Right lobe of liver (tissue), 6 donors: ENCODE measurements around the gene SKIDA1. TPM values are rescaled to one million over a fixed set of nuclear protein-coding genes. Genes with fewer than 3 reads are reported as not detected.

Experiments used
- ATAC-seq, 4 donors: fragments of 200-7000 bp; cut with Tn5 transposase; one replicate each; pipeline ENCODE4 v1.9.1; 2020; ENCODE audit warnings: mild to moderate bottlenecking in 4 of 4, moderate library complexity in 4 of 4
- DNase-seq, 3 donors: peaks; one replicate each; pipeline ENCODE4 v3.0.0-alpha.2; 2020
- H3K27ac ChIP-seq, 3 donors: fragments of 200-600 bp; one replicate each; pipeline ENCODE4 v1.8.0; 2022
- H3K27me3 ChIP-seq, 2 donors: fragments of 200-600 bp; one replicate each; pipeline ENCODE4 v1.8.0; 2022
- H3K36me3 ChIP-seq, 4 donors: fragments of 200-600 bp; sonication (generic) in 1 of 4; one replicate each; pipeline versions ENCODE4 v1.5.1 to v1.8.0; 2017 to 2022; ENCODE audit warnings: control low read depth in 1 of 4
- H3K4me1 ChIP-seq, 4 donors: fragments of 200-600 bp; sonication (generic) in 1 of 4; one replicate each; pipeline versions ENCODE4 v1.5.1 to v1.8.0; 2017 to 2022; ENCODE audit warnings: control low read depth in 1 of 4
- H3K4me3 ChIP-seq, 3 donors: fragments of 200-600 bp; one replicate each; pipeline ENCODE4 v1.8.0; 2022
- H3K9me3 ChIP-seq, 4 donors: fragments of 200-600 bp; sonication (generic) in 1 of 4; one replicate each; pipeline versions ENCODE4 v1.5.1 to v1.8.0; 2017 to 2022; ENCODE audit warnings: control low read depth in 1 of 4
- POLR2A ChIP-seq: fragments of 450-650 bp; IDR thresholded peaks from one replicate; pipeline ENCODE4 v1.6.1; 2017; ENCODE audit warnings: antibody characterized with exemption, mild to moderate bottlenecking
- WGBS: methylation state at CpG from one replicate; pipeline ENCODE4 v1.1.6; 2018; ENCODE audit warnings: low coverage, low lambda C conversion rate; ENCODE audit not compliant: insufficient coverage; ENCODE audit errors: missing lambda C conversion rate; 5-methylcytosine and 5-hydroxymethylcytosine counted together
- intact Hi-C, 2 donors: fragments of 100-400 bp; cut with DNase I; formaldehyde crosslinking; loops; one replicate each; pipeline versions ENCODE4 v1.11.2 to v1.14.1; 2022
- total RNA-seq, 6 experiments: library from RNA; depleted of rRNA in 2 of 6; stranded (reverse); fragments of >200 nt in 2 of 6; fragmentation: NEBNext Ultra II Directional in 3 of 6; extraction: Animal tissue kit (Norgen Biotek cat#: 25700) in 3 of 6; gene quantifications; one replicate each; pipeline versions ENCODE4 v1.1.0 to v1.2.4, GENCODE V29; 2016 to 2023
- TF ChIP-seq, protein P1 (sequence below), 4 donors: fragments of 200-600 bp in 3 of 4; fragments of 450-650 bp in 1 of 4; IDR thresholded peaks; one replicate each; pipeline versions ENCODE4 v1.5.1 to v1.8.0; 2016 to 2022; ENCODE audit warnings: antibody characterized with exemption in 4 of 4, mild to moderate bottlenecking in 2 of 4
- donor health status: DM: no; HTN: yes; CAD: no.
- donor health status: DM: no; HTN: no; CAD: no.
- donor health status: DM: no; HTN: no; CAD: no.
- donor health status: DM: no; HTN: yes; CAD: no.
- donor health status: DM: no; HTN: yes; CAD: no.

Gene SKIDA1
- total RNA-seq, 6 experiments from 2014 or later, result 0.31 to 3.9 (median 2.1) TPM

DNA sequence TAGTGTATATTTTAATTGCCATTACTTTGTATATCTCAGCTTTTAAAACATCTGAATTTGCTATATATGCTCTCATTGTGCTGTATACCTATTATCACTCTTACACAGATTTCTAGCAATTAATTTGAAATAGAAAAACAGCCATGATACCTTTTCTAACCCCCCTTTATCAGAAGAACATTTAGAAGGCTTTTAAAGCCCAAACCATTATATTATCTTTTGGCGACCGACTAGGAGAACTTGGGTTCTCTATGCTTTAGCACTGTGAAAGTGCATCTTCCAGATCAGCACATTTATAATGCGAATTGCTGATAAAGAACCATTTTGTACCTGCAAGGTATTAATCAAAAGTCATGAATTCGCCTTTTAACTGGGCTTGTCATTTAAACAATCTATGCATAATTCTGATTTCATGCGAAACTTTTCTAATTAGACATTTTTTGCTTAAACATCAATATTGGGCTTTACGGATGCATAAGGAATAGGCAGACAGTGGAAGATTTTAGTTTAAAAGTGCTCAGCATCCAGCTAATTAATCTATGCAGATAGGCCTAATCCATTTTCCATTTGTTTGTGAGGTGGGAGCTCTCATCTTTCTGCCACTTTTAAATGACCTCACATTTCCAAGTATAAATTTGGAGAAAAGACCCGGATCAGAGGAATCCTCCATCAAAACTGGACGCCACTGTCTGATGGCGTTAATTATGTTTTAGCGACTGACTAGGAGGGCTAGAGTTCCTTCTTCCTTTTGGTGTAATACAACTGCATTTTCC lies 7.4 kb upstream of the SKIDA1 start:
- ATAC-seq (no peak), DNase-seq (no peak)
- Histone ChIP-seq H3K27ac (peak overlapping the region; percentile 66 to 91 (median 78)), H3K36me3 (peaks cover 0 to 16% (median 4%) of the 10 kb centered on the region in 4 donors), H3K4me1 (peaks cover 0 to 12% (median 3%) of the 10 kb centered on the region in 4 donors), H3K9me3 (no peaks in the 10 kb centered on the region), H3K4me3 (peak overlapping the region; percentile 43 to 71 (median 68)), H3K27me3 (no peaks in the 10 kb centered on the region)
- intact Hi-C loops, result no loop called here
- TF ChIP-seq POLR2A, result no peak
- TF ChIP-seq, protein P1, sequence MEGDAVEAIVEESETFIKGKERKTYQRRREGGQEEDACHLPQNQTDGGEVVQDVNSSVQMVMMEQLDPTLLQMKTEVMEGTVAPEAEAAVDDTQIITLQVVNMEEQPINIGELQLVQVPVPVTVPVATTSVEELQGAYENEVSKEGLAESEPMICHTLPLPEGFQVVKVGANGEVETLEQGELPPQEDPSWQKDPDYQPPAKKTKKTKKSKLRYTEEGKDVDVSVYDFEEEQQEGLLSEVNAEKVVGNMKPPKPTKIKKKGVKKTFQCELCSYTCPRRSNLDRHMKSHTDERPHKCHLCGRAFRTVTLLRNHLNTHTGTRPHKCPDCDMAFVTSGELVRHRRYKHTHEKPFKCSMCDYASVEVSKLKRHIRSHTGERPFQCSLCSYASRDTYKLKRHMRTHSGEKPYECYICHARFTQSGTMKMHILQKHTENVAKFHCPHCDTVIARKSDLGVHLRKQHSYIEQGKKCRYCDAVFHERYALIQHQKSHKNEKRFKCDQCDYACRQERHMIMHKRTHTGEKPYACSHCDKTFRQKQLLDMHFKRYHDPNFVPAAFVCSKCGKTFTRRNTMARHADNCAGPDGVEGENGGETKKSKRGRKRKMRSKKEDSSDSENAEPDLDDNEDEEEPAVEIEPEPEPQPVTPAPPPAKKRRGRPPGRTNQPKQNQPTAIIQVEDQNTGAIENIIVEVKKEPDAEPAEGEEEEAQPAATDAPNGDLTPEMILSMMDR (IDR thresholded peaks at IDR 0.05), result no peak
- WGBS, result 10% methylated on average over 10 of the region's 10 CpGs

DNA sequence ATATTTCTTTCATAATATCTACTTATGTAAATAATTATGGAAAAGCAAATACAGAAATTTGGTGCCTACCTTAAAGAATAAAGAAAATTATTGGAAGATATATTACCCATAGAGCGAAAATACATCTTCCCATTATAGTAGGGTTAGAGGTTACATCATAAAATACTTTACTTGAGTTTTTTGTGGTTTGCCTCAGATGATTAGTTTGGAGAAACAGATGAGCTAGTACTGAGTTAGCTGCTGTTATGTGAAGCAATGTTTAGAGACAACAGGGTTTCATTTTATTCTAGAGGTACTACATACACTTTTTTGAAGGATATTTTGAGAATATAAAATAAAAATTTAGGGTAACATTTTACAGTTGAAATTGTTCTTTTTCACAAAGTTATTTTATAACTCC lies 5.7 kb upstream of the SKIDA1 start:
- H3K27me3 ChIP-seq, result no peaks in the 10 kb centered on the region
- H3K9me3 ChIP-seq, result no peaks in the 10 kb centered on the region
- DNase-seq (no peak), ATAC-seq (no peak)
- TF ChIP-seq POLR2A, result no peak
- TF ChIP-seq, protein P1 (IDR thresholded peaks at IDR 0.05), result no peak
- no peak overlapping the region for H3K4me3 ChIP-seq
- no peak overlapping the region for H3K27ac ChIP-seq
- intact Hi-C loops, result no loop called here
- peaks cover 0 to 12% (median 3%) of the 10 kb centered on the region in 4 donors for H3K4me1 ChIP-seq
- WGBS, result 78% methylated on average over 1 of the region's 1 CpG
- no peaks in the 10 kb centered on the region for H3K36me3 ChIP-seq

DNA sequence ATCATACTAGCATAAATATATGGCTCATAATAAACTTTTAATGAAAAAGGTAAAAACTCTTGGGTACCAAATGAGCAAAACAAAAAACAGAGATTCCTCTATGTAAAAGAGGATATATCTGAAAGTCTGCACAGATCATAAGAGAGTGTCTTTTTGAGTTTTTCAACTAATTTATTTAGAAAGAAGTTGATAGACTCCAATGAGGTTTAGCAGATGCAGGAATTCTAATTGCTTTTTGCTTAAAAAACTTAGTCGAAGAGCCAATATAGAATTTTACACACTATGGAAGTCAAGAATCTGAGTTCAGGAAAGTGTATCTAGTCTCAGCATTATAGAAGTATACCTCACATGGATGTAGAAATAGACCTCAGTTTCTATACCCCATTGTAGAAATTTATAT lies 5.2 kb upstream of the SKIDA1 start:
- TF ChIP-seq, protein P1 (IDR thresholded peaks at IDR 0.05), result no peak
- TF ChIP-seq POLR2A, result no peak
- H3K9me3 ChIP-seq, result no peaks in the 10 kb centered on the region
- H3K27me3 ChIP-seq, result no peaks in the 10 kb centered on the region
- no peak overlapping the region for H3K4me3 ChIP-seq
- intact Hi-C loops, result no loop called here
- WGBS, result 93% methylated on average over 1 of the region's 1 CpG
- H3K4me1 ChIP-seq, result peaks cover 0 to 12% (median 3%) of the 10 kb centered on the region in 4 donors
- DNase-seq, result no peak
- no peak overlapping the region for H3K27ac ChIP-seq
- ATAC-seq, result no peak
- H3K36me3 ChIP-seq, result no peaks in the 10 kb centered on the region

DNA sequence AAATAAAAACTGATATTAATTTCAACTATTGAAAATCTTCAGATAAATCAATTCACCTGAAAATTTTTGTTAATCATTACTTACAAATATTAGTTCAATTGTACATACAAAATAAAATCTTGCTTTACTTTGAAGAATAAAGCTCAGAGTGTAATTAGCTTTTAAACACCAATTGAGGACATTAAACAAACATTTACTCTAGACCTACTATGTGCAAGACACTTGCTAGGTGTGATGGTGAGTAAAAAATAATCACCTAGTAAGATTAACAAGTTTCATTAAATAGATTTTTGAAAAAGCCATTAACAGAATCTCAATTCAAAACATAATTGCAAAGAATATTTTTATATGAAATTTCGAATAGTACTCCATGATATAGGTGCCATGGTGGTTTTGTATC lies 4.7 kb upstream of the SKIDA1 start:
- Histone ChIP-seq H3K4me3 (no peak overlapping the region), H3K27me3 (no peaks in the 10 kb centered on the region), H3K36me3 (no peaks in the 10 kb centered on the region), H3K9me3 (no peaks in the 10 kb centered on the region), H3K27ac (no peak overlapping the region), H3K4me1 (peaks cover 0 to 12% (median 3%) of the 10 kb centered on the region in 4 donors)
- no peak for DNase-seq
- TF ChIP-seq, protein P1 (IDR thresholded peaks at IDR 0.05), result no peak
- TF ChIP-seq POLR2A, result no peak
- no peak for ATAC-seq
- intact Hi-C loops, result no loop called here
- WGBS, result 85% methylated on average over 1 of the region's 1 CpG
